HG03108 (cell line): Measurements from ENCODE around the gene COL23A1.

ENCODE experiments used
- ATAC-seq: cut with Tn5 transposase; IDR thresholded peaks from one replicate; pipeline ENCODE4 v1.9.1; 2021; ENCODE audit warnings: moderate library complexity; ENCODE audit not compliant: unreplicated experiment

COL23A1 gene

DNA sequence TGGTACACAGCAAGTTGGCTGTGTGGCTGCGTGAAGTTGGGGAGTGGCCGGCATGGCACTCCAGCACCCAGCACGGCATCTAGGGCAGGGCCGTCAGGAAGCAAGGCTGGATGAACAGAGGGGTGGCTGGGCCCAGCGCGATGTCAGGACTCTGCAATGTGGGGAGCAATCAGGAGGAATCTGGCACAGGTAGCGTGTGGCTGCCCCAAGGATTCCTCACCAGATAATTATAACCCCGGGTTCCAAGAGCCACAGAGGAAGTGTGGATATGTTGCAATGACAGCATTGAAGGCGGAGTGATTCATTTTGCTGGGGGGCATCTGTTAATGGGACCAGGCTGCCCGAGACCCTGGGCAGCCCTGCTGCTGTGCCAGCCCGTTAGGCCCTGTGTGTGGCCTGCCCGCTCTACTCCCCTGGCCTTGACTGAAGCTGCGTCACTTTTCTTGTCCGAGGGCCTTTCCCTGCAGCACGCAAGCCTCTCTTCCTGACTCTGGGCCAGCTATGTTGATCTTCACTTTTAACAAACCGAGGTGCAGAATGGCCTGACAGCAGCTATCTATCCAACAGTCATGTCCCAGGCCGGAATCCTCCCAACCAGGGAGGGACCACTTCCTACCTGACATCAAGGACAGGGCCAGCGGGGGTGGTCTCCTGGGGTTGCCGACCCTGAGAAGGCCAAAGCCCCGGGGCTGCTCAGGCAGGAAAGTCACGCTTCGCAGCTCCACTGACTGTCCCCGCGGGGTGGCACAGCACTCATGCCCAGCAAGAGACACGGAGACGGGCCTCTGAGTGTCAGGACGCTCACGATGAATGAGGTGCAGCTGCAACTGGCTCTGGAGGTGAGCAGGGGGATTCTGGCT lies 239.6 kb downstream of the COL23A1 start:
- no peak for ATAC-seq

DNA sequence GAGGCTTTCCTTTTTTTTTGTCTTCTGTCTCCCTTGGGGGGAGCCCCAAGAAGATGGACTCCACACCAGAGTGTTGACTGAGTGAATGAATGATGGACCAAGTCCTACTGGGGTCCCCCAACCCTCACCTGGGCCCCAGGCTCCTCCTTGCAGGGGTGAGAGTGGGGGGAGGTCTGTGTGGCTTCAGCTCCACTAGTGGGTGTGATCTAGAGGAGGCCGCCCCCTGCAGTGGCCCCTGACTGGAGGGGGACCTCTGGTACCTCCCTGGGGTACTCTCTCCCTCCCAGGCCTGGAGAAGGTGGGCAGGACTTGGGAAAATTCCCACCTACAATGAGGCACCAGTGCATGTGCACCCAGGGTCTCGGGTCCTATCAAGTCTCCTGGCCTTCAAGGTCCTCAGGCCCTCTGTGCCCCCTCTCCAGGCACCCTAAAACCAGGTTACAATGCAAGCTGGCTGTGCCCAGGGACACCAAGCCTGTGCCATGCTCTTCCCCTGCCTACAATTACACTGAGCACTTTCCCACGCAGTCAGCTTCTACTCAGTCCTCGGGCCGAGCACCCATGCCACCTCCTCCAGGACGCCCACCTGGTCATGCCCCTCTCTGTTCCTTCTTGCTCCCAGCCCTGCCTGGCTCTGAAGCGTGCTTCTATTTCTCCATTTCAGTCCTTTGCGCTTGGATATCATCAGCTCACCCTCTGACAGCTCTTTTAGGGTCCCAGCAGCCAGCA lies 240.4 kb downstream of the COL23A1 start:
- ATAC-seq = no peak

DNA sequence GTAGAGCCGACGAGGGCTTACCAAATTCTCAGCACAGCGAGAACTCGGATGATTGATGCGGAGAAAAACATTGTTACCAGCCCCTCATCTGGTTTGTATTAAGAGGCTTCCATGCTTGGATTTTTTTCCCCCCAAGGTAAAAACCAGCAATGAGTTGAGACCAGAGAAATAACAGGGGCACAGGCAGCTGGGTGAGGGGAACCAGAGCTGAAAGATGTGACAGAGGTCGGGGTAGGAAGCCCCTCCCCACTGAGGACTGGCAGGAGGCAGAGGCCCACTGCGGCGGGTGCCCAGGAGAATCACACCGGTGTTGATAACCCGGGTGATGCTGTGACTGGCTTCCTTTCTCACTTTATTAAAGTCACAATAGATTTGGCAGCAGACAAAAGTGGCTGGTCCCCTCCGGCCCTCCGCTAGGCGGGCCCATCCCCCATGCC lies 241.1 kb downstream of the COL23A1 start:
- ATAC-seq = no peak

DNA sequence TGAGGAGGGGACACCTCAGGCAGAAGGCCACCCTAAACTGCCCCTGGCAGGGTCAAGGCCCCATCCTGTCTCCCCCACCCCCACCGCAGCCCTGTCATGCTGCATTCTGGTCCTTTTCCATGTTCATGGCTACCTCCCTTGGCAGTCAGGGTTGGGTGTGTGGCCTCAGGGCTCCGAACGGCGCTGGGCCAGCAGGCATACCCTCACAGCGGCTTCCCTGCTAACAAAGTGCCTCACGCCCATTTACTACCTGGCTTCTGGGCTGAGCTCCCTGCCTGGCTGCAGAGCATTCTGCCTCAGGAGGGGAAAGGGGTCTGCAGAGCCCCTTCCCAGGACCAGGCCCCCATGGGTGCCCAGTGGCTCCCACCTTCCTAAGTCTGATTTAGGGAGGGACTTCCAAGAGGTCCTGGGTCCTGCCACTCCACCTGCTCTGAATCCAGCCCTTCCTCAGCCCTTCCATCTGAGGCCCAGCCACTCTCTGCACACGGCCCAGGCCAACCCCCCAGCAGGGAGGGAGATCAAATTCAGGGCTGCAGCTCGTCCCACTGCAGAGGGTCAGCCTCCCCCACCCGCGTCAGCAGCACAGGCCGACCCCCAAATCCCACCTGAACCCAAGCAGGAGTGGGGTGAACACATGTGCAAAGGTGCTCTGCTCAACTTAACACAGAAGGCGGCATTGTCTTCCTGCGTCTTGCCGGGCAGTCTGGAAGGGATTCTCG lies 241.7 kb downstream of the COL23A1 start:
- ATAC-seq = no peak

DNA sequence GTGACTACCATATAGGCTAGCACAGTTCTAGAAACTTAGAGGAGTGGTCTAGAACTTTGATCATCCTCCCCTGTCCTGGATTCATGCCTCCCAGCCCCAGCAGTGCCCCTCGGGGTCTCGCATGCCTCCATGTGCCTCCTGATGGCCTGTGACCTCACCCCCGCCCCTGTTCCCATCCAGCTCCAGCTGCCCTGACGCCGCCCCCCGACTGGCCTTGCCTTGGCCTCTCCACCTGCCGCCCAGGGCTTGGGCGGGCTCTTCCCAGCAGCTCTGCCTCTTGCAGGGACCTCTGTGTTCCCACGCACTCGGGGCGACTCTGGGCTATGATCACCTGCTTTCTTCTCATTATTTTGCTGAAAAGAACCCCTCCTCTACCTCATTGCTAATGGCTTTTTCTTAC lies 242.2 kb downstream of the COL23A1 start:
- no peak for ATAC-seq

DNA sequence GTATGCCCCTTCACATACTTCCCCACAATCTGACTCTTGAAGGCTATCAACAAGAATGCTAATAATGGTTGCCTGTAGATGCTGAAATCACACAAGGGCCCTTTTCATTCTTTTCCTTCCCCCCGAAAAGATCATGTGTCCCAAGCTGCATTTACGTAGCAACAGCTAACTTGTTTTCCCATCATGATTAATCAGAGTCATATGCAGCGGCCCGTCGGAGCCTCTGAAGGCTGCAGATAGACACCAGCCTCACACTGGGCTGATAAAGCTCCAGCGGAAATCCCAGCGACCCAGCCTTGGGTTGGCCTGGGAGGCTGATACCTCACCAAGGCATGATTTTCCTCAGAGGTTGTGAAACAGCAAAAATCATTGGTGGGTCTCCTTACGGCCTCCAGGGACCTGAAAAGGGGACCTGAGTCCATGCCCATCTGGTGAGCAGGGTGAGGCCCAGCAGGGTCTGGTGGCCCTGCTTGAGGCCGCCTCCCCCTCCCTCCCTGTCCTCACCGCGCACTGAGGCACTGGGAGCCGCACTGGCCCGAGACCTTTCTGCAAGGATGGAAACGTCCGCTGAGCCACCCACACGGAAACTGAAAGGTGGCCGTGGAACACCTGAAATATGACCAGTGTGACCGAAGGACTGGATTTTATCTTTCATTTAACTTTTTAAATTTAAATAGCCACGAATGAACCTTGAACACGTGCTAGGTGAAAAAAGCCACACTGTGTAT lies 243.4 kb downstream of the COL23A1 start:
- ATAC-seq = no peak

DNA sequence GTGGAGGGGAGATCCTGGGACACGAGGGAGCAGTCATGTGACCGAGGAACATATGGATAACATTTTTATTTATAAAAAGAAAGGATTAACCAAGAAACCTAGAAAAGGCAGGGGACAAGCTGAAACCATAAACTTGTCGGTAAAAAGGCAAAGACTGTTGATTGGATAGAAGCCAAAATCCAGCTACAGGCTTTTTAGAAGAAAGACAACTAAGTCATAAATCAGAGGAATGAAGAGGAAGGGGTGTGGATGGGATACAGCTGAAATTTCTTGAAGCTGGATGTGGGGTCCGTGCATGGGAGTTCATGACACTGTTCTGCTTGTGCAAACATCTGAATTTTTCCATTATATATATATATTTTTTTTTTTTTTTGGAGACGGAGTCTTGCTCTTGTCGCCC lies 246.9 kb downstream of the COL23A1 start:
- ATAC-seq = no peak

DNA sequence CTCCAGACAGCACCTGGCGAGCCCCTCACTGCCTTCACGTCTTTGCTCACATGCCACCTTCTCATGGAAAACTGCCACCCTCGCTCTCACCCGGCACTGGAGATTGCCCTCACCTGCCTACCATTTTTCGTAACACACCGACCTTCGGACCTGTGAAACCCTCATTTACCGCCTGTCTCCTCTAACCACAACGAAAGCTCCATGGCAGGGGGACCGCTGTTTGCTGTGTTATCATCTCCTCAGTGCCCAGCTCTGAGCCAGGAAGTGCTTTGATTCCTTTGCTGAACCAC lies 248.4 kb downstream of the COL23A1 start:
- no peak for ATAC-seq

DNA sequence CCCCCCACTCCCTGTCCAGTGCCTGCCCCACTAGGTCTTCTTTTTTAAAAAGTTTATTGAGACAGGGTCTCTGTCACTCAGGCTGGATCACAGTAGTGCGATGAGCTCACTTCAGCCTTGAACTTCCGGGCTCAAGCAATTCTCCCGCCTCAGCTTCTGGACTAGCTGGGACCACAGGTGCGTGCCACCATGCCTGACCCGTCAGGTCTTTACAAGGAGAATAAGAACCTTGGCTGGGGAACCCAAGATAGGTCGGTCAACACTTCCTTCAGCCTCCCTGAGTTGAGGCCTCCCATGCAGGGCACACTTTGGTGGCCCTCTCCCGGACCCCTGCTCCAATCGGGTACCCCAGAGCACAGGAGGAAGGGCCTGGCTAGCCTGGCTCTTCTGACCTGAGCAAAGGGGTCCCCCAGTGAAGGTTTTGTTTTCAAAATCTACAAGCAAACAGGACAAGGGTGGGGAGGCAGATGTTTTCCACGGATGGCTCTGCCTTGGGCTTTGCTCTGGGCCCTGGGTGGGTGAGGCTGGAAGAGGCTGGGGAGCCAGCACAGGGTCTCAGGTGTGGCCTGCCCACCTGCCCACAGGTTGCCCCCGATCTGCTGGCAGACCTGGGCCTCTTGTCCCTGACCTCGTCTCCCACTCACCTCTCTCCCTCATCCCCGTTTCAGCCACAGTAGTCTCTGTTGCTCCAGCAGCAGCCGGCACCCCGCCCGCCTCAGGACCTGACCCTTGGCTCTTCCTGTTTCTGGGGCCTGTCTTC lies 248.9 kb downstream of the COL23A1 start:
- ATAC-seq = no peak

DNA sequence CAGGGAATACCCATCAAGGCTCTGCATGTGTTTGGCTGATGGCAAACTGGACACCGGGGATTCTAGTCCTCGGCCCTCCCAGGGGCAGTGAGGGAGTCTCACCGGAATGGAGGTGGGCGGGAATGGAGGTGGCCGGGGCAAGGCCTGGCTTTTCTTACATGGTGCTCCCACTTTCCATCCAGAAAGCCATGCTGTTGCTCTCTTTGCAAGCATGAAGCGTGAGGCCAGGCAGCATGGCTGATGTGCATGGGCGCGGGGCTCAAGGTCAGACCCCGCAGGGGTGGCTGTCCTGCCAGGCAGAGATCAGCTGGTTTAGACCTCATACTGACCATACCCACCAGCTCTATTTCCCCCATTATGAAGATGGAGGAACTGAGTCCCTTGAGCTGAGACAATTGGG lies 249.6 kb downstream of the COL23A1 start:
- no peak for ATAC-seq

DNA sequence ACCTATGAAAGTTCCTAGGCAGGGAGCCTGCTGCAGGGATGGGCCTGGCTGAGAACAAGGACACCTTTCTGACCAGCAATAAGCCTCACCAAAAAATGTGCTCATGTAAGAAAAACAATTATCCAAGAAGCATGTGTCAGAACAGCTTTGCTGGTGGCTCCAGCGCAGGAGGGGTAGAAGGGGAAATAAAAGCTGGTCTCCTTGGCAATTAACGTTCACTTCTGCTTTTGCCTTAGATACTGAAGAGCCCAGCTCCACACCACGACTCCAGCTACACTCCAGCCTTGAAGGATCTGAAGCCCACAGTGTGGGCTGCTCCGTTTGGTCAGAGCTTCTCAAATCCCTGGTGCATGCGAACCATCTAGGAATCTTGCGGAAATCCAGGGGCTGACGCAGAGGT lies 250.0 kb downstream of the COL23A1 start:
- no peak for ATAC-seq

DNA sequence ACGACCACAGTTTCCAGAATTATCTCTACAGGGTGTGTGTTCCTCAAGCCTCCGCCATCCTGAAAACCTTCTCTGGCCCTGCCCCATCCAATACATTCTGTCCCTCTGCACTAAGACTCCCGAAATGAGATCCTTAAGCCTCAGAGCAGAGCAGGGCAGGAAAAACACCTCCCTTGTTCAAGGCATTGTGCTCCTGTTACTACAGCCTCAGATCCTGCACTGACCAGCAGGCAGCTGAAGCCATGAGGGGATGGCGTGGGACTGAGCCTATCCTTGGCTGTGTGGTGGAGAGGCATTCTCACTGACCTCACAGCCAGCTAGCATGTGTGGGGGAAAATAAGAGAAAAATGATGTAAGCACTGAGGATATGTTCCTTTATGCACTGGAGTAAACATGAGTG lies 250.9 kb downstream of the COL23A1 start:
- no peak for ATAC-seq

DNA sequence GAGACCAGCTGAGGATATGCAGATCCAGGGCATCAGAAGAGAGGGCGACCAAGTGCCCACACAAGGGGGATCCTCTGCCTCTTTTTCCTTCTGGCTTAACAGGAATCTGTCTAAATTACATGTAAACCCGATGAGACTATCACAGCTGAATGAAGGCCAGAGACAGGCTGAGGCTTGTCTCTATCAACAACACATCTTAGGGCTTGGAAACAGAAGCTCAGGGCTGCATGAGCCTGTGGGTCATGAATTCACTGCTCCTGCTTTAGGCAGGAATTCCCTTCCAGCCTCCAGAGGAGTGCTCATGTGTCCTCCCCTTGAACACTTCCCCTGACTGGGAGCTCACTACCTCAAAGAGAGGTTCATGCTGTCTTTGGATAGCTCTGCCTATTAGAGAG lies 251.4 kb downstream of the COL23A1 start:
- no peak for ATAC-seq

DNA sequence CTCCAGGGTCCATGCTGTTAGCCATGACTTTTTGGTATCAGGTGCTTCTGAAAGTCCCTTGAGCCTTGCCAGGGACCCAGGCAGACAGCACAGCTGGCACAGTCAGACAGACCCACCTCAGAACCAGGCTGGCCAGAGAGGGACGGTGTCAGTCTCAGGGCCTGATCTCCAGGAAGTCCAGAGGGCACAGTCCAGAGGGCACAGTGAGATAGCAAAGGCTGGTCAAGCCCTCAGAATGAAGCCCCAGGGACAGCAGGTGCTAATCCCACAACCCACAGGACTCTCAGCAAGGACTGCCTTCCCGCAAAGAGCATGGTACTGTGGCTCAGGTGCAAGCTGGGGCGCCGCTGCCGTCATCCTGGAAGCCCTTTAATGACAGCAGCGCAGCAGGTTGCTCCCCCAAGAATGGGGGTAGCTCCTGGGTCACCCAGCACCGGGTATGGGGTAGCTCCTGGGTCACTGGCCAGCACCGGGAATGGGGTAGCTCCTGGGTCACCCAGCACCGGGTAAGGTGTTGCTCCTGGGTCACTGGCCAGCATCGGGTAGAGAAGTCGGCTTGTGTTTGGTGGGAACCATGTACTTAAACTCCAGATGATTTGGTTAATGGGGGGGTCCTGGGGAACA lies 252.0 kb downstream of the COL23A1 start:
- no peak for ATAC-seq

DNA sequence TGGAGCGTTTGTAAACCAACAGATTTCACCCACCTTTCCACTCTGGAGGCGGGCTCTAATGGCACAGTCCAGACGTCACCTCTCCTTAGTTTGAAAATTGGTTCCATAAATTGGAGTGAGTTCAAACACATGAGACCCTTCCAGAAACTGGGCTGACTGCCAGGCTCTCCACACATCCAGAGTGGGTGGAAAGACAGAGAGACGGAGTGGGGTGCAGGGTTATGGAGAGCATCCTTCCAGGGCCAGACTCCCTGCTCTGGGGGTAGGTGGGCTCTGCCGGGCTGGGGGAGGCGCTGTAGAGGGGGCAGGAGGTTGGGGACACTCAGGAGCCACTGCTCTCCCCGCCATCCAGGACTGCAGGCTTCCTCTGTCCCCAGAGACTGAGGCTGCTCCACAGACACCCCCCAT lies 252.9 kb downstream of the COL23A1 start:
- no peak for ATAC-seq

DNA sequence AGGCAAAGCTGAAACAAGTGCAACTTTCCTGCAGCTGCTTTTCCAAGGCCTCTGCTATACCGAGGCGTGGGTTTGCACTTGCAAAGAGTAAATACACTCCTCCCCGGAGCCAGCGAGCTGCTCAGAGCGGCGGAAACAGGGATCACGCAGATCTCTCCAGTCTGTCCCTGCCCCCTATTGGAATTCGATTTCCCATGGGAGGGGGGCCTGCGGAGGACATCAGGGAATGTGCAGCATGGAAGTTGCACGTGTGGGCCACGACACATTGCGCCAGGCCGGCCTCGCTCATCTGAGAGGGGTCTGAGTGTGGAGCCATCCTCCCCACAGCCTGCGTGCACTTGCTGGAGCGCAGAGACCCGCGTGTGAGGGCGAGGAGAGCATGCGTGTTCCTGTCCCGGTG lies 253.3 kb downstream of the COL23A1 start:
- no peak for ATAC-seq

DNA sequence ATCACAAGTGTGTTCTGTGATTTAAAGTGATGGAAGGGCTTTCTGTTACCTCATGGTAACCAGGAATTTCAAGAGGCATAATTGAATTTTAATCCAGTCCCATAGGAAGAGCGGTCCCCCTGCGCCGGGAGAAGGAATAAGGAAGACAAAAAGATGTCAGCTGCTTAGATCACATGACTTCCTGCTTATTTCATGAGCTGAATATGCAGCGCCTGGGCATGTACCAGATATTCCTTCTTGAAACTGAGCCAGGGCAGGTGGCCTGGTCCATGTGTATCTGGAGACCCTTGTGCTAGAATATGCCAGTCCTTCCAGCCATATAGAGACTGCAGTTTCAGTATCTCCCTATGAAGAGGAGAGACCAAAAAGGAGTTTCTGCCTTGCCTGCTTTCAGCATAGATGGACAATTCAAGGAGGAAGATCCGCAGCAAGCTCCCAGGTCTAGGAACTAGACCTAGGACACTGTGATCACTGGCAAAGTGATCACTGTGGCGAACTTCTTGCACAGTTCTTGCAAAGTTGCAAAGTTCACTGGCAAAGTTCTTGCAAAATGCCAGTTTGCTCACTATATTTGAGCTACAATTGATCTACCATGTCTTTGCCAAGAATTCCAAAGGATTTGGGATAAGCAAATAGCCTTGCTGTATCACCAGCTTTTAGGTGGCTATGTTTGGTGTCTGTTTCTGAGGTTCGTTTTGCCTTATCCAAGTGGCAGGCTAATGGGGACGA lies 254.7 kb downstream of the COL23A1 start:
- no peak for ATAC-seq

DNA sequence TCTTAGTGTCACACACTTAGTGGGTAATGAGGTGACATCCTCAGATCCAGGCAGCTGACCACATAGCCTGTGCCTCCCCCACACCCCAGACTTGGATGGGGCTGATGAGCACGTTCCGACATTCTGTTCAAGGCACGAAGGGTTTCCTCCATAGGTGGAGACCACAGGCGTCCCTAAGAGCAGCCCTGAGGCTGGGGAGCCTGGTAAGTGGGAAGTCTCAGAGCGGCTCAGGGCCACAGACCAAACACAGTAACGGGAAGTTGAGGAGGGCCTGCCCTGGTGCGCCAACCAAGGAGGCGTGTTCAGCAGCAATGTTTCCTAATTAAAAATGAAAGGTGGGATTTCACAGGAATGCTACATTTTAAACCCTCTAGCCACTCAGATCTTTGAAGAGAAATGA lies 255.3 kb downstream of the COL23A1 start:
- ATAC-seq = no peak

DNA sequence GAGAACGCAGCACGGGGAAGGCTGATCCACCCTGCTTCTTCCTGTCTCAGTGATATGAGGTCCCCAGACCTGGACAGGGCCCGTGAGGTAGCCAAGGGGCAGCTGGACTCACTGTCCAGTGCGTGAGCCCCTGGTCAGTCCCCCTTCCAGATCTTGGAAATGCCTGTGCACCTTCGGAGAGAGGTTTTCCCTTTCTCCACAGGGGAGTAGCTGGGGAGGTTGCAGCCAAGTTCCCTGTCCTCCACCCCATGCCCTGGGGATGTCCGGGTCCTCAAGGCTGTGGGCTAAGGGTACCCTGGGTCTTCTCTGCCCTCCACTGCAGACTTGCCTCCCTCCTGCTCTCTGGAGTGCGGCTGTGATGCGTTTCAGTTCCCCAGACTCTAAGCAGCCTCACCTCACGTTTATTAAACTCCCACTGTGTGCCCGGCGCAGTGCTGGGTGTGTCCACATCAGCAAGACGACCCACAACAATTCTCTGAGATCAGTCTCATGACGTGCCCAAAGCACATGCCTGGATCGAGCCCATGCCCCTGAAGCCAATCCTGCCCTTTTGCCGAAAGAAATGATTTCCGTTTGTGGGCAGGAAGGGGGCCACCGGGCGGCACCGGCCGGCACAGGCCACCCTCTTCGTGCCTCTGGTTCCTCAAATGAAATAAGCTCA lies 256.2 kb downstream of the COL23A1 start:
- no peak for ATAC-seq
